GM12892 (cell line): ENCODE data around the gene VSIG1.

ENCODE experiments used
- POLR2A ChIP-seq: IDR thresholded peaks from 2 replicates; pipeline ENCODE4 v1.6.1; 2011; ENCODE audit warnings: low read depth, low read length, control low read depth
- POLR2AphosphoS5 ChIP-seq: IDR thresholded peaks from 2 replicates; pipeline ENCODE4 v1.6.1; 2011; ENCODE audit warnings: low read depth, low read length, control low read depth

DNA sequence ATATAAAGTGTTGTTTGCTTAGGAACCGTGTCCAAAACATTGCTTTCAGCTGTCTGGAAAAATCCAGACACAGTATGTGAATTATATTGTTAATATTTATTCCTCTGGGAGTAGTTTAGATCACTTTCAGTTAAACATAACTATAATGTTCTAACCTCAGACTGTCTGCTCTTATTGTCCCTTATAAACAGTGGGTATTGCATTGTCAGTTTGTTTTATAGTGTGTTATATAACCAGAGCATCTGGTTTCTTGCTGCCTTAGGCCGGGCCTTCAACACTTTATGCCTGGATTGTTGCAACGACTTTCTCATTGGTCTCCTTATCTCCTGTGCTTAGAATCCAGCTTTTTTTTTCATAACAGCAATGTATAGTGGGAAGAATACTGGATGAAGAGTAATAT, 73.1 kb downstream of the VSIG1 start:
- no peak for TF ChIP-seq POLR2AphosphoS5
- no peak for TF ChIP-seq POLR2A
